ENCODE measurements around the gene OST4.

Gene OST4

DNA sequence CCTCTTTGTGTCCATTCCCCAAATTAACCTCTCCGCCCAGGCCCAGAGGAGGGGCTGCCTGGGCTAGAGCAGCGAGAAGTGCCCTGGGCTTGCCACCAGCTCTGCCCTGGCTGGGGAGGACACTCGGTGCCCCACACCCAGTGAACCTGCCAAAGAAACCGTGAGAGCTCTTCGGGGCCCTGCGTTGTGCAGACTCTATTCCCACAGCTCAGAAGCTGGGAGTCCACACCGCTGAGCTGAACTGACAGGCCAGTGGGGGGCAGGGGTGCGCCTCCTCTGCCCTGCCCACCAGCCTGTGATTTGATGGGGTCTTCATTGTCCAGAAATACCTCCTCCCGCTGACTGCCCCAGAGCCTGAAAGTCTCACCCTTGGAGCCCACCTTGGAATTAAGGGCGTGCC lies 28.6 kb upstream of the OST4 start:
- H3K27me3 ChIP-seq (ENCODE audit: control insufficient read depth in 1 of 2, insufficient read depth in 2 of 2, low read length in 2 of 2), result no peaks in the 10 kb centered on the region
- H3K36me3 ChIP-seq (ENCODE audit: insufficient read depth, low read length), result no peaks in the 10 kb centered on the region
- no peak overlapping the region for H3K9ac ChIP-seq (ENCODE audit: low read length)
- H3K27ac ChIP-seq (ENCODE audit: low read depth, low read length), result no peak overlapping the region
- no peaks in the 10 kb centered on the region for H3K9me3 ChIP-seq (ENCODE audit: low read length)
- no peak overlapping the region for H3K4me3 ChIP-seq (ENCODE audit: low read depth in 1 of 2, low read length in 2 of 2)
- H3K4me1 ChIP-seq (ENCODE audit: insufficient read depth, low read length), result peaks cover 9% of the 10 kb centered on the region

GRCh38 chr2:27099334-27099955 lies 28.0 kb upstream of the OST4 start:
- Histone ChIP-seq H3K27me3 (ENCODE audit: control insufficient read depth in 1 of 2, insufficient read depth in 2 of 2, low read length in 2 of 2) (no peaks in the 10 kb centered on the region), H3K36me3 (ENCODE audit: insufficient read depth, low read length) (no peaks in the 10 kb centered on the region), H3K9ac (ENCODE audit: low read length) (no peak overlapping the region)

GRCh38 chr2:27097341-27097740 lies 25.9 kb upstream of the OST4 start:
- Histone ChIP-seq H3K27ac (ENCODE audit: low read depth, low read length) (no peak overlapping the region), H3K36me3 (ENCODE audit: insufficient read depth, low read length) (no peaks in the 10 kb centered on the region), H3K9me3 (ENCODE audit: low read length) (no peaks in the 10 kb centered on the region), H3K4me3 (ENCODE audit: low read depth in 1 of 2, low read length in 2 of 2) (no peak overlapping the region), H3K9ac (ENCODE audit: low read length) (no peak overlapping the region), H3K4me1 (ENCODE audit: insufficient read depth, low read length) (peaks cover 9% of the 10 kb centered on the region), H3K27me3 (ENCODE audit: control insufficient read depth in 1 of 2, insufficient read depth in 2 of 2, low read length in 2 of 2) (no peaks in the 10 kb centered on the region)

More at GRCh38 chr2:27099334-27099955, 28.0 kb upstream of the OST4 start:
- Histone ChIP-seq H3K9me3 (ENCODE audit: low read length) (no peaks in the 10 kb centered on the region), H3K4me1 (ENCODE audit: insufficient read depth, low read length) (peaks cover 9% of the 10 kb centered on the region), H3K27ac (ENCODE audit: low read depth, low read length) (no peak overlapping the region), H3K4me3 (ENCODE audit: low read depth in 1 of 2, low read length in 2 of 2) (no peak overlapping the region)

DNA sequence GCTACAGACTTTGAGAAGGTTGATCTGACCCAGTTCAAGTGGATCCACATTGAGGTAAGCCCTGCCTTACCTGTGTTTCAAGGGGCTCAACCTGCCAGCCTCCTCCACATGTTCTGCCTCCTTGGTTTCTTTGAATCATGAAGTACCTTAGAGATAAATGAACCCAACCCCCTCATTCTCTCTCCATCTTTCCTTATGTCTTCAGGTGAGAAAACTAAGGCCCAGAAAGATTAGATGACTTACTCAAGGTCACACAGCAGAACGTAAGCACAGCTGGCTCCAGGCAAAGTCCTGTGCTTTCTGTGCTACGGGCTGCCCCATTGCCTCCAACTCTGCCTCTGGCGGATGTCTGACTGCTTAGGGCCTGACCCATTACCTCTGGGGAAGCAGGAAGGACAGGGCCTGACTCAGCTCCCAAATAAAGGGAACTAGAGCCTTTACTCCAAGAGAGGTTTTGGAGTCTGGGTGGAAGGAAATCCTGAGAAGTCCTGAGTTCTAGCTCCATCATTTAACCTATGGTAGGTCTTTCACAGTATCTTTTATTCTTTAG lies 25.4 kb upstream of the OST4 start:
- no peaks in the 10 kb centered on the region for H3K36me3 ChIP-seq (ENCODE audit: insufficient read depth, low read length)
- no peaks in the 10 kb centered on the region for H3K27me3 ChIP-seq (ENCODE audit: control insufficient read depth in 1 of 2, insufficient read depth in 2 of 2, low read length in 2 of 2)
- peaks cover 9% of the 10 kb centered on the region for H3K4me1 ChIP-seq (ENCODE audit: insufficient read depth, low read length)
- H3K27ac ChIP-seq (ENCODE audit: low read depth, low read length), result no peak overlapping the region
- H3K9me3 ChIP-seq (ENCODE audit: low read length), result no peaks in the 10 kb centered on the region
- peak overlapping the region in 1 of 2 donors; percentile 58 for H3K4me3 ChIP-seq (ENCODE audit: low read depth in 1 of 2, low read length in 2 of 2)
- no peak overlapping the region for H3K9ac ChIP-seq (ENCODE audit: low read length)

- Histone ChIP-seq H3K9ac (ENCODE audit: low read length) (no peak overlapping the region), H3K4me1 (ENCODE audit: insufficient read depth, low read length) (peaks cover 9% of the 10 kb centered on the region), H3K4me3 (ENCODE audit: low read depth in 1 of 2, low read length in 2 of 2) (peak overlapping the region; percentile 20 to 58), H3K9me3 (ENCODE audit: low read length) (no peaks in the 10 kb centered on the region), H3K36me3 (ENCODE audit: insufficient read depth, low read length) (no peaks in the 10 kb centered on the region), H3K27ac (ENCODE audit: low read depth, low read length) (no peak overlapping the region), H3K27me3 (ENCODE audit: control insufficient read depth in 1 of 2, insufficient read depth in 2 of 2, low read length in 2 of 2) (no peaks in the 10 kb centered on the region)
Measured at GRCh38 chr2:27095745-27096651, 24.5 kb upstream of the OST4 start.

DNA sequence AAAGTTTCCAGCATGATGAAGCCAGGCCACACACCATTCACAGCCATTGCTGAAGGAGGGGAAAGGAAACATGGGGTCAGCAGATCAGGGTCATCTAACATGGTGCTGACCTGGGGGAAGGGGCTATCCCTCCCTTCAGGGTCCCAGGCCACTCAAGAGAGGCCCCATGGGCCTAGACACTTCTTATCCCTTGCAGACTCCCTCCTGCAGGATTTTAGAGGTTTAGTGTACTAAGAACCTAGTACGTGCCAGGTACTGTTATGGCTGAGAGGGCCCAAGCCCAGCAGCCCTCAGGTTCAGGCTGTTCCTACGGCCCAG lies 23.9 kb upstream of the OST4 start:
- peaks cover 9% of the 10 kb centered on the region for H3K4me1 ChIP-seq (ENCODE audit: insufficient read depth, low read length)
- no peak overlapping the region for H3K9ac ChIP-seq (ENCODE audit: low read length)
- no peaks in the 10 kb centered on the region for H3K9me3 ChIP-seq (ENCODE audit: low read length)
- no peaks in the 10 kb centered on the region for H3K36me3 ChIP-seq (ENCODE audit: insufficient read depth, low read length)
- H3K4me3 ChIP-seq (ENCODE audit: low read depth in 1 of 2, low read length in 2 of 2), result no peak overlapping the region
- H3K27ac ChIP-seq (ENCODE audit: low read depth, low read length), result no peak overlapping the region
- no peaks in the 10 kb centered on the region for H3K27me3 ChIP-seq (ENCODE audit: control insufficient read depth in 1 of 2, insufficient read depth in 2 of 2, low read length in 2 of 2)

DNA sequence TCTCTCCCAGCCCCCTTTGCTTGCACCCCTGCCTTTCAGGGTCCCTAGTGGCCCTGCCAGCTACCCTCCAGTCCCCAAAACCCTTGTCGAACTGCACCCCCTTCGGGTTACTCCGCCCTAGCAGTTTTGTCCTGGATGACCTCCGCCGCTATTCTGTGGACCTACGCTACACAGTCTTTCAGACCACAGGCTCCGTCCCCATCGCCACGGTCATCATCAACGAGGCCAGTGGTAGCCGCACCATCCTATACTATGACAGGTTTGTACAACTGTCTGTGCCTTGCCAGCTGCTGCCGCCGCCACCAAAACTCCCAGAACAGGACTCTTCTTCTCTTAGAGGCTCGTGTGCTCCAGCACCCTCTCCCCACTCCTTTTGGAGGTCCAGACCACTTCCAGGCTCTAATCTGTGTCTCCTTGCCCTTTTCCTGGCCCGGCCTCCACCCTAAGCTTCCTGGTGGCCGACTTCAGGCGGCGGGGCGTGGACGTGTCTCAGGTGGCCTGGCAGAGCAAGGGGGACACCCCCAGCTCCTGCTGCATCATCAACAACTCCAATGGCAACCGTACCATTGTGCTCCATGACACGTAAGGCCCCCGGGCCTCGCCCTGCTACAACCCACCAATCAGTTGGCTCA lies 23.0 kb upstream of the OST4 start:
- H3K9ac ChIP-seq (ENCODE audit: low read length), result no peak overlapping the region
- no peak overlapping the region for H3K4me3 ChIP-seq (ENCODE audit: low read depth in 1 of 2, low read length in 2 of 2)
- H3K27ac ChIP-seq (ENCODE audit: low read depth, low read length), result no peak overlapping the region
- H3K4me1 ChIP-seq (ENCODE audit: insufficient read depth, low read length), result peaks cover 9% of the 10 kb centered on the region
- H3K27me3 ChIP-seq (ENCODE audit: control insufficient read depth in 1 of 2, insufficient read depth in 2 of 2, low read length in 2 of 2), result no peaks in the 10 kb centered on the region
- no peaks in the 10 kb centered on the region for H3K9me3 ChIP-seq (ENCODE audit: low read length)
- H3K36me3 ChIP-seq (ENCODE audit: insufficient read depth, low read length), result no peaks in the 10 kb centered on the region

DNA sequence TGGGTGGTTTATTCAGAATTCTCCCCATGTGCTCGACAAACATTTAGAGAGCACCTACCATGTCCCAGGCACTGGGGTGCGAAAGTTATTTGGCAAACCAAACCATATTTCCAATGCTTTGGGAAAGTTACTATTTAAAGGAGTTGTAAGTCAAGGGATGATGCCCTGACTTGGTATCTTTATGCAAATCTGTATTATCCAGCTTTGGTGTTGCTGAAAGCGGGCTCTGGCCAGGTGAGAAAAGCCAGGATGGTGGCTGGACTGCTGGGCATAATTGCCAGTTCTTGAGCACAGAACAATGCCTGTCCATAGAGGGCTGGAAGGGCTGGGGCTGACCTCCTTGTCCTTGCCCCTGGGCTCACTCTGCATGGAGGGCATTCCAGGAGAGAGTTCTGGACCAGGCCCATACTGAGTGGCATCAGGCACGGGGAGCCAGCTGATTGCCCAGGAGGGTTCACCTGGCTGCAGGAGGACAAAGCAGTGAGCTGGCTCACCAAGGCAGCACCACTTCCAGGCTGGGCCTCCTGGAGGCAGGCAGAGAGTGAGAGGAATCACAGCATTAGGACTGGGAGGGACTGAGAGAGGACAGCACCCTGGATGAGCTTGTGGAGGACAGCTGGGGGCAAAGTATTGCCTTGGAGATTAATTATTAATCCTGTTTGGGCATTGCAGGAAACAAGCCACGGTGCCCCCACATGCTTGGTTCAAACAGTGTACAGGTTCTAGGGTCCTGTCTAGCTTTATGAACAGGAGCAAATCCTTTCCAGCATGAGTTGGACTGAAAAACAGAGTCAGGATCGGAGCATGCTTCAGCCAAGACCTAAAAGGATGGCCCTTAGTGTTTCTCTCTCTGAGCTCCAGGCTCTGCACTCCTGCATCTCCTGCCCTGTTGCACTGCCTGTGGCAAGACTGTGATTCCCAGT lies 22.2 kb upstream of the OST4 start:
- no peak overlapping the region for H3K9ac ChIP-seq (ENCODE audit: low read length)
- no peaks in the 10 kb centered on the region for H3K9me3 ChIP-seq (ENCODE audit: low read length)
- H3K27ac ChIP-seq (ENCODE audit: low read depth, low read length), result no peak overlapping the region
- peaks cover 9% of the 10 kb centered on the region for H3K4me1 ChIP-seq (ENCODE audit: insufficient read depth, low read length)
- H3K4me3 ChIP-seq (ENCODE audit: low read depth in 1 of 2, low read length in 2 of 2), result no peak overlapping the region
- no peaks in the 10 kb centered on the region for H3K27me3 ChIP-seq (ENCODE audit: control insufficient read depth in 1 of 2, insufficient read depth in 2 of 2, low read length in 2 of 2)
- no peaks in the 10 kb centered on the region for H3K36me3 ChIP-seq (ENCODE audit: insufficient read depth, low read length)

- no peak overlapping the region for H3K9ac ChIP-seq (ENCODE audit: low read length)
- no peaks in the 10 kb centered on the region for H3K27me3 ChIP-seq (ENCODE audit: control insufficient read depth in 1 of 2, insufficient read depth in 2 of 2, low read length in 2 of 2)
- peaks cover 9% of the 10 kb centered on the region for H3K4me1 ChIP-seq (ENCODE audit: insufficient read depth, low read length)
- no peak overlapping the region for H3K4me3 ChIP-seq (ENCODE audit: low read depth in 1 of 2, low read length in 2 of 2)
- H3K9me3 ChIP-seq (ENCODE audit: low read length), result no peaks in the 10 kb centered on the region
- no peak overlapping the region for H3K27ac ChIP-seq (ENCODE audit: low read depth, low read length)
- H3K36me3 ChIP-seq (ENCODE audit: insufficient read depth, low read length), result no peaks in the 10 kb centered on the region
Measured at GRCh38 chr2:27092696-27093429, 21.4 kb upstream of the OST4 start.
